H1 (cell line): ENCODE measurements around the gene AFF1. TPM values are rescaled to one million over a fixed set of nuclear protein-coding genes. Genes with fewer than 3 reads are reported as not detected.

ENCODE experiments used
- CTCF ChIA-PET: fragments of 300-600 bp; sonication (Branson Sonifier 250); formaldehyde crosslinking; loops from one replicate; lab custom pipeline; 2021; ENCODE audit not compliant: partially characterized antibody; lab: Charles Lee
- POLR2A ChIA-PET: fragments of 300-600 bp; sonication (Branson Sonifier 250); formaldehyde crosslinking; loops from one replicate; lab custom pipeline; 2021; ENCODE audit warnings: inconsistent platforms; ENCODE audit not compliant: partially characterized antibody; lab: Charles Lee
- DNase-seq, 2 experiments: peaks; one replicate each; pipeline versions ENCODE4 v3.0.0 to v3.0.0-alpha.2; 2010 to 2022; ENCODE audit warnings: low spot score in 2 of 2, low read depth in 1 of 2, mixed read lengths in 1 of 2
- FAIRE-seq: peaks from 2 replicates; lab custom pipeline; 2011; peaks lifted over from hg19 to GRCh38; lab: Jason Lieb, UNC
- H2AFZ ChIP-seq: 2 replicates; pipeline ENCODE4 v1.8.1; 2012; ENCODE audit warnings: low read length, inconsistent platforms
- H2AK5ac ChIP-seq: 2 replicates; pipeline ENCODE4 v1.6.1; 2013; ENCODE audit warnings: low read depth, low read length
- H2BK120ac ChIP-seq: replicated peaks from 2 replicates; pipeline ENCODE3; 2013; ENCODE audit warnings: low read depth, low read length, inconsistent platforms
- H2BK12ac ChIP-seq: 2 replicates; pipeline ENCODE4 v1.6.1; 2013; ENCODE audit warnings: low read depth, low read length
- H2BK15ac ChIP-seq: 2 replicates; pipeline ENCODE4 v1.6.1; 2013; ENCODE audit warnings: low read length
- H2BK20ac ChIP-seq: 2 replicates; pipeline ENCODE4 v1.6.1; 2013; ENCODE audit warnings: low read length
- H2BK5ac ChIP-seq: 2 replicates; pipeline ENCODE4 v1.6.1; 2013; ENCODE audit warnings: low read depth, low read length
- H3K14ac ChIP-seq: 2 replicates; pipeline ENCODE4 v1.6.1; 2013; ENCODE audit warnings: inconsistent platforms; ENCODE audit not compliant: insufficient read length
- H3K18ac ChIP-seq: 2 replicates; pipeline ENCODE4 v1.6.1; 2013; ENCODE audit warnings: low read length; ENCODE audit errors: extremely low read depth
- H3K23ac ChIP-seq: 2 replicates; pipeline ENCODE4 v1.6.1; 2013; ENCODE audit warnings: inconsistent platforms; ENCODE audit not compliant: insufficient read length
- H3K23me2 ChIP-seq: 2 replicates; pipeline ENCODE4 v1.6.1; 2013; ENCODE audit warnings: low read depth, low read length
- H3K27ac ChIP-seq: 2 replicates; pipeline ENCODE4 v1.6.1; 2011; ENCODE audit warnings: low read depth, low read length, inconsistent platforms
- H3K27me3 ChIP-seq, 4 experiments: replicated peaks in 1 of 4; 1 replicate in 1 of 4; 2 replicates in 3 of 4; pipeline versions ENCODE4 v1.6.1 to v1.8.1; 2011 to 2013; ENCODE audit warnings: low read length in 3 of 4, mild to moderate bottlenecking in 3 of 4, inconsistent platforms in 2 of 4, mixed read lengths in 2 of 4, moderate library complexity in 1 of 4; ENCODE audit not compliant: control insufficient read depth in 3 of 4, insufficient read depth in 3 of 4; ENCODE audit errors: extremely low read depth in 1 of 4
- H3K36me3 ChIP-seq, 4 experiments: 2 replicates each; pipeline versions ENCODE4 v1.6.1 to v1.8.1; 2011 to 2013; ENCODE audit warnings: mild to moderate bottlenecking in 4 of 4, low read length in 3 of 4, moderate library complexity in 2 of 4, control low read depth in 1 of 4, inconsistent platforms in 1 of 4; ENCODE audit not compliant: insufficient read depth in 4 of 4, control insufficient read depth in 2 of 4
- H3K4ac ChIP-seq: replicated peaks from 2 replicates; pipeline ENCODE3; 2013; ENCODE audit warnings: low read length, low read depth, mixed read lengths, inconsistent platforms; ENCODE audit not compliant: insufficient read length
- H3K4me1 ChIP-seq, 4 experiments: replicated peaks in 1 of 4; 1 replicate in 1 of 4; 2 replicates in 3 of 4; pipeline versions ENCODE4 v1.6.1 to v1.8.1; 2011 to 2013; ENCODE audit warnings: low read length in 3 of 4, inconsistent platforms in 2 of 4, mixed read lengths in 1 of 4; ENCODE audit not compliant: insufficient read depth in 4 of 4, control insufficient read depth in 3 of 4
- H3K4me2 ChIP-seq, 2 experiments: 2 replicates each; pipeline versions ENCODE4 v1.6.1 to v1.8.1; 2011 to 2013; ENCODE audit warnings: low read depth in 2 of 2, low read length in 2 of 2, control low read depth in 1 of 2, inconsistent platforms in 1 of 2, mild to moderate bottlenecking in 1 of 2; ENCODE audit not compliant: insufficient read depth in 1 of 2
- H3K4me3 ChIP-seq, 4 experiments: fragments of 200-600, 300-600 bp in 1 of 4; sonication (generic), shearing (Covaris generic), sonication (Bioruptor Twin) in 1 of 4; 2 replicates each; pipeline versions ENCODE4 v1.5.1 to v1.8.1; 2011 to 2016; ENCODE audit warnings: low read length in 4 of 4, low read depth in 3 of 4, control low read depth in 2 of 4, inconsistent platforms in 2 of 4, mild to moderate bottlenecking in 2 of 4, mixed read lengths in 1 of 4, moderate library complexity in 1 of 4; ENCODE audit not compliant: insufficient read depth in 2 of 4; ENCODE audit errors: extremely low read depth in 1 of 4
- H3K56ac ChIP-seq: replicated peaks from 2 replicates; pipeline ENCODE3; 2013; ENCODE audit warnings: low read depth, mild to moderate bottlenecking, mixed read lengths, low read length, inconsistent platforms; ENCODE audit not compliant: insufficient read length
- H3K79me1 ChIP-seq: 2 replicates; pipeline ENCODE4 v1.6.1; 2013; ENCODE audit warnings: low read depth, low read length, control low read depth
- H3K79me2 ChIP-seq, 2 experiments: 2 replicates each; pipeline versions ENCODE4 v1.6.1 to v1.8.1; 2012 to 2013; ENCODE audit warnings: low read length in 2 of 2, mild to moderate bottlenecking in 2 of 2, inconsistent platforms in 1 of 2; ENCODE audit not compliant: insufficient read depth in 2 of 2, control insufficient read depth in 1 of 2
- H3K9ac ChIP-seq, 4 experiments: replicated peaks in 1 of 4; 1 replicate in 1 of 4; 2 replicates in 3 of 4; pipeline versions ENCODE4 v1.6.1 to v1.8.1; 2011 to 2013; ENCODE audit warnings: low read depth in 3 of 4, low read length in 3 of 4, control low read depth in 2 of 4, mild to moderate bottlenecking in 2 of 4, moderate library complexity in 2 of 4, inconsistent platforms in 1 of 4; ENCODE audit errors: extremely low read depth in 1 of 4
- H3K9me3 ChIP-seq, 2 experiments: 2 replicates each; pipeline versions ENCODE4 v1.6.1 to v1.8.1; 2012 to 2013; ENCODE audit warnings: mild to moderate bottlenecking in 2 of 2, moderate library complexity in 2 of 2, control low read depth in 1 of 2, inconsistent platforms in 1 of 2, low read depth in 1 of 2, low read length in 1 of 2, mixed read lengths in 1 of 2; ENCODE audit not compliant: insufficient read depth in 2 of 2
- H4K20me1 ChIP-seq, 2 experiments: replicated peaks in 1 of 2; 2 replicates each; pipeline versions ENCODE3 to v1.8.1; 2011 to 2013; ENCODE audit warnings: inconsistent platforms in 2 of 2, low read length in 2 of 2, mild to moderate bottlenecking in 1 of 2; ENCODE audit not compliant: insufficient read depth in 2 of 2, control insufficient read depth in 1 of 2
- H4K5ac ChIP-seq: 2 replicates; pipeline ENCODE4 v1.6.1; 2013; ENCODE audit warnings: low read length, low read depth, mixed read lengths, inconsistent platforms; ENCODE audit not compliant: insufficient read length
- H4K8ac ChIP-seq: 2 replicates; pipeline ENCODE4 v1.8.0; 2013; ENCODE audit warnings: mild to moderate bottlenecking, moderate library complexity, low read length, inconsistent platforms; ENCODE audit not compliant: insufficient read depth; ENCODE audit errors: extremely low read depth
- H4K91ac ChIP-seq: replicated peaks from 2 replicates; pipeline ENCODE3; 2013; ENCODE audit warnings: low read length, mixed read lengths, inconsistent platforms; ENCODE audit not compliant: insufficient read length
- ASH2L ChIP-seq: fragments of 200-600, 300-600 bp; sonication (generic); IDR thresholded peaks from one replicate; pipeline ENCODE4 v1.7.1; 2017; ENCODE audit warnings: low read length
- CREB1 ChIP-seq: IDR thresholded peaks from 2 replicates; pipeline ENCODE4 v1.6.1; 2012; ENCODE audit warnings: inconsistent platforms
- EGR1 ChIP-seq: IDR thresholded peaks from 2 replicates; pipeline ENCODE4 v1.6.1; 2011; ENCODE audit warnings: low read depth, low read length, borderline replicate concordance
- GABPA ChIP-seq: IDR thresholded peaks from 2 replicates; pipeline ENCODE4 v1.6.1; 2011; ENCODE audit warnings: mild to moderate bottlenecking, low read length, moderate library complexity, borderline replicate concordance; ENCODE audit not compliant: insufficient read depth
- HDAC6 ChIP-seq: IDR thresholded peaks from one replicate; pipeline ENCODE4 v1.7.1; 2012; ENCODE audit warnings: low read depth, mild to moderate bottlenecking, inconsistent platforms, low read length, moderate library complexity
- JUN ChIP-seq: IDR thresholded peaks from 2 replicates; pipeline ENCODE4 v1.6.1; 2011; ENCODE audit warnings: low read depth, mild to moderate bottlenecking, improper control_type of control experiment, low read length
- RFX5 ChIP-seq: IDR thresholded peaks from 2 replicates; pipeline ENCODE4 v1.6.1; 2011; ENCODE audit warnings: low read depth, low read length, improper control_type of control experiment, borderline replicate concordance
- RNF2 ChIP-seq: fragments of 200-900, 300-1000 bp; sonication (generic); IDR thresholded peaks from 2 replicates; pipeline ENCODE4 v1.7.1; 2016; ENCODE audit warnings: borderline replicate concordance, low read depth, mild to moderate bottlenecking, antibody characterized with exemption, low read length; ENCODE audit not compliant: poor library complexity, severe bottlenecking; ENCODE audit errors: missing control alignments
- SUZ12 ChIP-seq: fragments of 200-600 bp; sonication (generic); IDR thresholded peaks from 2 replicates; pipeline ENCODE4 v1.6.1; 2012; ENCODE audit warnings: mild to moderate bottlenecking, inconsistent platforms, low read length, moderate library complexity, mixed read lengths
- WGBS, 2 experiments: shearing (Covaris generic) in 1 of 2; methylation state at CpG; one replicate each; pipeline versions ENCODE4 v1.1.6 to v1.1.7; 2013 to 2015; ENCODE audit warnings: low lambda C conversion rate in 2 of 2, mixed read lengths in 2 of 2, inconsistent platforms in 1 of 2, low coverage in 1 of 2, missing lambda C conversion rate in 1 of 2; ENCODE audit not compliant: insufficient replicate concordance in 2 of 2, insufficient coverage in 1 of 2, insufficient read length in 1 of 2; ENCODE audit errors: extremely low coverage in 1 of 2, missing lambda C conversion rate in 1 of 2; 5-methylcytosine and 5-hydroxymethylcytosine counted together
- polyA plus RNA-seq, 7 experiments: library from polyadenylated mRNA; depleted of rRNA in 3 of 7; stranded (reverse) in 5 of 7; unstranded in 2 of 7; fragments of >200 nt in 5 of 7; fragments of 200-250 nt in 2 of 7; gene quantifications; 1 replicate in 5 of 7; 2 replicates in 1 of 7; 4 replicates in 1 of 7; pipeline versions ENCODE4 v1.2.1 to v1.2.3, GENCODE V29; 2011 to 2013; ENCODE audit warnings: missing spikeins in 2 of 7, mixed read lengths in 2 of 7
- total RNA-seq: library from RNA; stranded (reverse); fragmentation: NEBNext Ultra II Directional; extraction: Animal tissue kit (Norgen Biotek cat#: 25700); gene quantifications from 2 replicates; pipeline ENCODE4 v1.2.1, GENCODE V29; 2021

Gene AFF1
- total and polyA plus RNA-seq, 2 of the 8 experiments (the other 6 are each of a cell fraction or from before 2014, with no cell fraction given): 14.8 to 85.5 TPM

- Histone ChIP-seq H2AK5ac (no peak overlapping the region), H4K5ac (no peak overlapping the region), H4K20me1 (no peaks in the 10 kb centered on the region), H2BK12ac (no peak overlapping the region), H3K36me3 (no peaks in the 10 kb centered on the region), H2BK120ac (no peak overlapping the region), H3K14ac (no peak overlapping the region), H3K23me2 (no peaks in the 10 kb centered on the region), H3K9ac (no peak overlapping the region), H3K4me3 (no peak overlapping the region), H2AFZ (no peak overlapping the region), H3K27me3 (no peaks in the 10 kb centered on the region), H3K4me2 (no peak overlapping the region), H3K56ac (no peak overlapping the region), H3K79me1 (no peaks in the 10 kb centered on the region; the same call in 1 of the 2 replicates), H3K18ac (no peak overlapping the region), H2BK5ac (no peak overlapping the region), H3K79me2 (peaks cover 3 to 96% of the 10 kb centered on the region in 2 experiments; a peak in 3 of 4 replicates), H4K91ac (no peak overlapping the region), H3K23ac (no peak overlapping the region), H2BK15ac (no peak overlapping the region), H3K4me1 (peaks cover 4 to 18% (median 11%) of the 10 kb centered on the region in 4 experiments; a peak in 6 of 7 replicates), H3K27ac (no peak overlapping the region), H2BK20ac (no peak overlapping the region), H4K8ac (no peak overlapping the region), H3K9me3 (no peaks in the 10 kb centered on the region), H3K4ac (no peak overlapping the region)
- 96% methylated on average over 1 of the region's 1 CpG; no CpG with 5 or more reads in 1 of the 2 experiments for WGBS, 2 experiments
- POLR2A ChIA-PET: interaction anchor here (1.0 to 1.1 kb wide), 3 partner anchors 8 to 15 kb away, joined by 4 to 11 read pairs (median 5); no protein-coding TSS in a partner anchor
- CTCF ChIA-PET: interaction anchor here (0.9 to 2.1 kb wide), 2 partner anchors 9 to 93 kb away, joined by 3 to 6 read pairs; no protein-coding TSS in a partner anchor
- TF ChIP-seq JUN: no peak
- TF ChIP-seq EGR1: no peak
- no peak for TF ChIP-seq GABPA
- TF ChIP-seq SUZ12: no peak
- TF ChIP-seq RNF2: no peak
- TF ChIP-seq HDAC6: no peak
- TF ChIP-seq CREB1: no peak
- TF ChIP-seq RFX5: no peak
- TF ChIP-seq ASH2L: no peak
- no peak for DNase-seq
- no peak for FAIRE-seq
Observed at GRCh38 chr4:87015416-87015815, 80.6 kb downstream of the AFF1 start.
